Measurements from ENCODE around the gene PRRG2. TPM values are rescaled to one million over a fixed set of nuclear protein-coding genes. Genes with fewer than 3 reads are reported as not detected.
A peak's percentile ranks its signal among the peaks of the same experiment; 100 is the strongest.

The PRRG2 gene
- total and polyA plus RNA-seq, 2 of the 13 experiments (the other 11 are each of a cell fraction or from before 2014, with no cell fraction given), result 0.66 to 0.82 TPM

DNA sequence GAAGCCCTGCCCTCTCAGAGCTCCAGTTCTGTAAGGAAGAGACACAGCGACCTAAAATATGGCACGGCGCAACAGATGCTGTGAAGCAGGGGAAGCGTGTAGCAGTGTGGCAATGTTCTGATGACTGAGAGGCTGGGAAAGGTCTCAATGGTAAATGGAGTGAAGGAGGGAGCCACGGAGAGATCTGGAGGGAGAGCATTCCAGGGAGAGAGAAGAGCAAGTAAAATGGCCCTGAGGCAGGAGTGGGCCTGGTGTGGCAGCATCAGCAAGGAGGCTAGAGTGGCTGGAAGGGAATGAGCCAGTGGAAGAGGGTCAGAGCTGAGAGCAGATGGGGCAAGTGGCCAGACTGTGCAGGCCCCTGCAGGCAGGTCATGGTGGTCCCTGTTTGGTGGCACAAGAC, 37.0 kb upstream of the PRRG2 start:
- no peaks in the 10 kb centered on the region for H3K79me2 ChIP-seq (ENCODE audit: insufficient read depth, low read length)
- CTCF ChIA-PET (ENCODE audit: low intra/inter-chr PET ratio, low total read pairs), result no interaction called here
- no peak; the same call in 2 of the 3 replicates for ATAC-seq
- no peak overlapping the region for H3K4me3 ChIP-seq (replicated peaks in 1 of 3; ENCODE audit: insufficient read depth in 1 of 3, low read depth in 2 of 3, low read length in 3 of 3)
- BruUV-seq (replicated peaks), result TSS peak; percentile 37
- H3K27me3 ChIP-seq (ENCODE audit: control insufficient read depth in 1 of 2, insufficient read depth in 2 of 2, low read length in 2 of 2), result no peaks in the 10 kb centered on the region
- intact Hi-C loops (cut with micrococcal nuclease; ENCODE audit: unreplicated experiment) (no loop called here), in situ Hi-C loops (cut with HindIII; ENCODE audit: extremely low pct_ligation_motif_present, low pct_unique_long_range_greater_than_20kb) (loop anchor here (5.0 kb wide), 1 partner anchor 37 kb away; no protein-coding TSS in a partner anchor)
- no peaks in the 10 kb centered on the region for H3K9me3 ChIP-seq (ENCODE audit: low read length)
- peaks cover 3 to 8% of the 10 kb centered on the region in 2 experiments for H3K36me3 ChIP-seq (replicated peaks in 1 of 2; ENCODE audit: control insufficient read depth in 1 of 2, insufficient read depth in 2 of 2, low read length in 2 of 2)
- no peaks in the 10 kb centered on the region for H4K20me1 ChIP-seq (ENCODE audit: insufficient read depth, low read length)
- H3K4me1 ChIP-seq (ENCODE audit: insufficient read depth, low read length), result peaks cover 5% of the 10 kb centered on the region
- no peak overlapping the region for H3K27ac ChIP-seq (ENCODE audit: extremely low read length, insufficient read depth, low read length)
- WGBS (ENCODE audit: low lambda C conversion rate), result 94% methylated on average over 5 of the region's 5 CpGs
- TF ChIP-seq MED8 (CRISPR knock-in tag; IDR thresholded peaks at IDR 0.05; ENCODE audit: insufficient replicate concordance), result no peak
- no peak for TF ChIP-seq HNRNPLL (IDR thresholded peaks at IDR 0.05; ENCODE audit: low read depth, low read length, poor library complexity, severe bottlenecking)
- peak; percentile 67; the same call in 1 of the 2 replicates for TF ChIP-seq ZMYM3 (CRISPR knock-in tag; IDR thresholded peaks at IDR 0.05)
- no peak for TF ChIP-seq KLF13 (CRISPR knock-in tag; IDR thresholded peaks at IDR 0.05)
- no peak for TF ChIP-seq KLF12 (CRISPR knock-in tag; IDR thresholded peaks at IDR 0.05; ENCODE audit: borderline replicate concordance)
- TF ChIP-seq ZFX (CRISPR knock-in tag; IDR thresholded peaks at IDR 0.05; ENCODE audit: low read depth), result no peak
- H3K9ac ChIP-seq (ENCODE audit: insufficient read depth, low read depth, low read length), result no peak overlapping the region
- no peak for FAIRE-seq
- H2AFZ ChIP-seq (ENCODE audit: low read length), result no peak overlapping the region
- POLR2A ChIA-PET, result no interaction called here
- no peak overlapping the region for H3K4me2 ChIP-seq (ENCODE audit: low read depth, low read length)
- DNase-seq (ENCODE audit: low spot score), result no peak

DNA sequence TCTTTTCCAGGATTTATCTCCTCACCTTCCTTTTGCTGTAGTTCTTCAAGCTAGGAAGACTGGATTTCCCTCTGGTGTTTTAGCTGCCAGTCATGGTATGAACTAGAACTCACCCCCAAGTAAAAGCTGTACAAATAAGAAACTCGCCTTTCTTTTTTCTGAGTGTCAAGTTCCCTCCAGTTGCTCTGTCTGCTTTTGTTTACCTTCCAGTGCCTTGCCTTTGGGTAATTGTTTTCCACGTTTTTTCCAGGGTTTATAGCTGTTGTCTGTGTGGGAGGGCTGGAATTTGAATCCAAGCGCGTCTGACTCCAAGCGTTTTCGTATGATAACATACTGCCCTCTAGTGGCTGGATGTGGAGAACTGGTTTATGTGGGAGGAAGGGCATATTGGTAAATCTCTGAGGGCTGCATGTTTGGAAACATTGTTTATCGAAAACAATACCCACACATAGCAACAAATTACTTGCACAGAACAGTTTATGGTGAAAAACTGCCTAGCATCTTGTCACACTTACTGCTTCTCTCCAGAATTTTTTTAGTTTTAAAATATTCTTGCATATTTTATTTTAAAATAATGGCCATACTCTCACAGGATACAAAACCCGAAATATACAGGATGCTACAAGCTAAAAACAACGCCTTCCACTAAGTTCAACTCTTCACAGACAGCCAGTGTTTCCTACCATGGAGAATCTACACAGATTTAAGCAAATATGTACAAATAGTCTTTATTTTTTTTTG, 34.1 kb upstream of the PRRG2 start:
- POLR2A ChIA-PET, result interaction anchor here (0.6 to 2.2 kb wide), 8 partner anchors 23 to 419 kb away, joined by 3 to 29 read pairs (median 6); partner anchors contain the start of genes ALDH16A1, FCGRT and RPS11
- in situ Hi-C loops (cut with HindIII; ENCODE audit: extremely low pct_ligation_motif_present, low pct_unique_long_range_greater_than_20kb), result no loop called here
- TF ChIP-seq SIX1 (CRISPR knock-in tag; IDR thresholded peaks at IDR 0.05; ENCODE audit: borderline replicate concordance), result no peak
- TF ChIP-seq SOX13 (IDR thresholded peaks at IDR 0.05), result no peak
- peak in 1 of 2 experiments; percentile 62; a peak in 2 of 4 replicates for TF ChIP-seq SOX13 (CRISPR knock-in tag; conservative IDR thresholded peaks at IDR 0.05 in 1 of 2, IDR thresholded peaks at IDR 0.05 in 1 of 2)
- TF ChIP-seq, protein P1, sequence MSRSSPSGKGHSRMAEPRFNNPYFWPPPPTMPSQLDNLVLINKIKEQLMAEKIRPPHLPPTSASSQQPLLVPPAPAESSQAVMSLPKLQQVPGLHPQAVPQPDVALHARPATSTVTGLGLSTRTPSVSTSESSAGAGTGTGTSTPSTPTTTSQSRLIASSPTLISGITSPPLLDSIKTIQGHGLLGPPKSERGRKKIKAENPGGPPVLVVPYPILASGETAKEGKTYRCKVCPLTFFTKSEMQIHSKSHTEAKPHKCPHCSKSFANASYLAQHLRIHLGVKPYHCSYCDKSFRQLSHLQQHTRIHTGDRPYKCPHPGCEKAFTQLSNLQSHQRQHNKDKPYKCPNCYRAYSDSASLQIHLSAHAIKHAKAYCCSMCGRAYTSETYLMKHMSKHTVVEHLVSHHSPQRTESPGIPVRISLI (CRISPR knock-in tag; IDR thresholded peaks at IDR 0.05; ENCODE audit: borderline replicate concordance), result 0 out of 2 replicates have a peak, but pooled peaks have one; percentile 14
- peak; percentile 91 for TF ChIP-seq STAG1 (CRISPR knock-in tag; IDR thresholded peaks at IDR 0.05)
- TF ChIP-seq, protein P2, sequence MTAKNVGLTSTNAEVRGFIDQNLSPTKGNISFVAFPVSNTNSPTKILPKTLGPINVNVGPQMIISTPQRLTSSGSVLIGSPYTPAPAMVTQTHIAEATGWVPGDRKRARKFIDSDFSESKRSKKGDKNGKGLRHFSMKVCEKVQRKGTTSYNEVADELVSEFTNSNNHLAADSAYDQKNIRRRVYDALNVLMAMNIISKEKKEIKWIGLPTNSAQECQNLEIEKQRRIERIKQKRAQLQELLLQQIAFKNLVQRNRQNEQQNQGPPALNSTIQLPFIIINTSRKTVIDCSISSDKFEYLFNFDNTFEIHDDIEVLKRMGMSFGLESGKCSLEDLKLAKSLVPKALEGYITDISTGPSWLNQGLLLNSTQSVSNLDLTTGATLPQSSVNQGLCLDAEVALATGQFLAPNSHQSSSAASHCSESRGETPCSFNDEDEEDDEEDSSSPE (CRISPR knock-in tag; IDR thresholded peaks at IDR 0.05), result peak; percentile 73
- no peak for TF ChIP-seq SP2 (CRISPR knock-in tag; IDR thresholded peaks at IDR 0.05)

More for the DNA sequence above, 34.1 kb upstream of the PRRG2 start:
- no peaks in the 10 kb centered on the region for H3K9me3 ChIP-seq (ENCODE audit: low read length)
- H3K79me2 ChIP-seq (ENCODE audit: insufficient read depth, low read length), result no peaks in the 10 kb centered on the region
- peak; percentile 77 for ATAC-seq
- 9% methylated on average over 9 of the region's 9 CpGs for WGBS (ENCODE audit: low lambda C conversion rate)
- no TSS peak for BruUV-seq (replicated peaks)
- H3K27me3 ChIP-seq (ENCODE audit: control insufficient read depth in 1 of 2, insufficient read depth in 2 of 2, low read length in 2 of 2), result no peaks in the 10 kb centered on the region
- peak overlapping the region; percentile 44 for H3K27ac ChIP-seq (ENCODE audit: extremely low read length, insufficient read depth, low read length)
- no peak overlapping the region for H3K4me3 ChIP-seq (replicated peaks in 1 of 3; ENCODE audit: insufficient read depth in 1 of 3, low read depth in 2 of 3, low read length in 3 of 3)
- no peak overlapping the region for H3K9ac ChIP-seq (ENCODE audit: insufficient read depth, low read depth, low read length)
- peak; percentile 85 for DNase-seq (ENCODE audit: low spot score)
- intact Hi-C loops (cut with micrococcal nuclease; ENCODE audit: unreplicated experiment), result loop anchor here (1.0 kb wide), 2 partner anchors 23 to 41 kb away; no protein-coding TSS in a partner anchor
- peaks cover 0 to 3% of the 10 kb centered on the region in 2 experiments; a peak in 1 of 5 replicates for H3K36me3 ChIP-seq (replicated peaks in 1 of 2; ENCODE audit: control insufficient read depth in 1 of 2, insufficient read depth in 2 of 2, low read length in 2 of 2)
- no peaks in the 10 kb centered on the region for H4K20me1 ChIP-seq (ENCODE audit: insufficient read depth, low read length)
- H3K4me2 ChIP-seq (ENCODE audit: low read depth, low read length), result peak overlapping the region; percentile 53
- FAIRE-seq, result peak; percentile 96
- CTCF ChIA-PET (ENCODE audit: low intra/inter-chr PET ratio, low total read pairs), result interaction anchor here (1.3 to 2.1 kb wide), 4 partner anchors 23 to 73 kb away, joined by 9 to 31 read pairs (median 25); partner anchors contain the start of gene FLT3LG
- H2AFZ ChIP-seq (ENCODE audit: low read length), result no peak overlapping the region
- peaks cover 5% of the 10 kb centered on the region for H3K4me1 ChIP-seq (ENCODE audit: insufficient read depth, low read length)

Measured in HepG2 (cell line).